Stimulated activated CD4-positive, alpha-beta T cell treated with anti-CD3 and anti-CD28 coated beads, Interleukin-12 subunit alpha, Interleukin-12 subunit beta, amount 100 ng/mL, for 4 hours (primary cell): ENCODE results near the gene MAL.

ENCODE experiments used
- DNase-seq: peaks from one replicate; pipeline ENCODE4 v3.0.0-alpha.2; 2020

The MAL gene

GRCh38 chr2:94997981-94998930, 27.3 kb upstream of the MAL start:
- no peak for DNase-seq

- DNase-seq = no peak
These were observed 26.1 kb upstream of the MAL start for GRCh38 chr2:94999431-94999883.

GRCh38 chr2:95001051-95001562, 24.4 kb upstream of the MAL start:
- DNase-seq = no peak

GRCh38 chr2:95001701-95002100, 23.8 kb upstream of the MAL start:
- no peak for DNase-seq

GRCh38 chr2:95002498-95002897, 23.0 kb upstream of the MAL start:
- DNase-seq = no peak

- no peak for DNase-seq
These were observed 21.2 kb upstream of the MAL start for GRCh38 chr2:95004287-95004686.

GRCh38 chr2:95004711-95005110, 20.8 kb upstream of the MAL start:
- no peak for DNase-seq

- no peak for DNase-seq
These were observed 19.8 kb upstream of the MAL start for GRCh38 chr2:95005726-95006125.

- no peak for DNase-seq
These were observed 18.9 kb upstream of the MAL start for GRCh38 chr2:95006588-95006987.

GRCh38 chr2:95007031-95007609, 18.4 kb upstream of the MAL start:
- DNase-seq = no peak

- DNase-seq = no peak
These were observed 17.7 kb upstream of the MAL start for GRCh38 chr2:95007822-95008221.

- no peak for DNase-seq
These were observed 17.2 kb upstream of the MAL start for GRCh38 chr2:95008306-95008705.

GRCh38 chr2:95008996-95009395, 16.5 kb upstream of the MAL start:
- no peak for DNase-seq

- no peak for DNase-seq
These were observed 16.1 kb upstream of the MAL start for GRCh38 chr2:95009412-95009811.

GRCh38 chr2:95010126-95010525, 15.4 kb upstream of the MAL start:
- DNase-seq = no peak

- DNase-seq = no peak
These were observed 14.8 kb upstream of the MAL start for GRCh38 chr2:95010718-95011117.

GRCh38 chr2:95012881-95013550, 12.5 kb upstream of the MAL start:
- DNase-seq = no peak

- DNase-seq = no peak
These were observed 11.8 kb upstream of the MAL start for GRCh38 chr2:95013726-95014125.

- DNase-seq = no peak
These were observed 11.3 kb upstream of the MAL start for GRCh38 chr2:95014126-95014708.

GRCh38 chr2:95015261-95015912, 10.1 kb upstream of the MAL start:
- no peak for DNase-seq

GRCh38 chr2:95016616-95017015, 8.9 kb upstream of the MAL start:
- no peak for DNase-seq

GRCh38 chr2:95017071-95017501, 8.4 kb upstream of the MAL start:
- DNase-seq = no peak

GRCh38 chr2:95017836-95018235, 7.7 kb upstream of the MAL start:
- no peak for DNase-seq
